Activated T-cell treated with anti-CD3 and anti-CD28 coated beads for 48 hours (primary cell): ENCODE measurements around the gene PRDM13.
"Not testable (repeated sequence)": the region's sequence is repeated elsewhere in the genome, so short reads cannot be mapped to it uniquely, and the experiment has no call there.

Experiments used
- DNase-seq: peaks from one replicate; pipeline ENCODE4 v3.0.0-alpha.2; 2020; ENCODE audit warnings: low read depth

Gene PRDM13

DNA sequence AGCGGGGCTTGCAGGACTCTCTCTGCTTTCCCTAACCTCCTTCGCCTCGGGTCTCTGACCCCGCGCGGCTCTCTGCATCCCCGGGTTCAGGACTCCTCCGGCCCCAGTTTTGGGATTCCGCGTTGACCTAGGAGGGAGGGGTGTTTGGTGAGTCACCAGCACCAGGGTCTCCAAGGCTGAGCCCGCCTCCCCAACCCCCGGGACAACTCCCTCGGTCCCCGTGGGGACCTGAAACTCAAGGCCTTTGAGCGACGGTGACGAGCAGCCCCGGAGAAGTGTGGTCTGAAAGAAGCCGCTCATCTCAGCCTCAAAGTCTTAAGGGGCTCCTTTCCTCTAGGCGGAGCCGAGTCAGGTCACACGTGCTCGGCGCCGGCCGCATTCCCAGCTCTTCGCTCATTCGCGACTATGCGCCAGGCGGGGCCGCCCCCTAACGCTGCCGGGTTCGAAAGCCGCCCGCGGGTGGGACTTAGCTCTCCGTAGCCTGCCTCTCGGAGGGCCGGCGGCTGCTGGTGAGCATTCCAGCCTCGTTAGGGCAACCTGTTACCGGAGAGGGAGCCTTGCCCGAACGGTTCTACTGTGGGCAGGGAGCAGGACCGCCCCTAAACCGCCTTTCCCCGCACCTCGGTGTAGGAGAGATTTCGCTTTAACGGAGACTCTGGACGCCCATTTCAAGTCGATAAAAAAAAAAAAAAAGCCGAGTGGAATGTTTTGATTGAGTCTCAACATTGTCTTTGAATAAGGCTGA lies 3.0 kb upstream of the PRDM13 start:
- no peak for DNase-seq

DNA sequence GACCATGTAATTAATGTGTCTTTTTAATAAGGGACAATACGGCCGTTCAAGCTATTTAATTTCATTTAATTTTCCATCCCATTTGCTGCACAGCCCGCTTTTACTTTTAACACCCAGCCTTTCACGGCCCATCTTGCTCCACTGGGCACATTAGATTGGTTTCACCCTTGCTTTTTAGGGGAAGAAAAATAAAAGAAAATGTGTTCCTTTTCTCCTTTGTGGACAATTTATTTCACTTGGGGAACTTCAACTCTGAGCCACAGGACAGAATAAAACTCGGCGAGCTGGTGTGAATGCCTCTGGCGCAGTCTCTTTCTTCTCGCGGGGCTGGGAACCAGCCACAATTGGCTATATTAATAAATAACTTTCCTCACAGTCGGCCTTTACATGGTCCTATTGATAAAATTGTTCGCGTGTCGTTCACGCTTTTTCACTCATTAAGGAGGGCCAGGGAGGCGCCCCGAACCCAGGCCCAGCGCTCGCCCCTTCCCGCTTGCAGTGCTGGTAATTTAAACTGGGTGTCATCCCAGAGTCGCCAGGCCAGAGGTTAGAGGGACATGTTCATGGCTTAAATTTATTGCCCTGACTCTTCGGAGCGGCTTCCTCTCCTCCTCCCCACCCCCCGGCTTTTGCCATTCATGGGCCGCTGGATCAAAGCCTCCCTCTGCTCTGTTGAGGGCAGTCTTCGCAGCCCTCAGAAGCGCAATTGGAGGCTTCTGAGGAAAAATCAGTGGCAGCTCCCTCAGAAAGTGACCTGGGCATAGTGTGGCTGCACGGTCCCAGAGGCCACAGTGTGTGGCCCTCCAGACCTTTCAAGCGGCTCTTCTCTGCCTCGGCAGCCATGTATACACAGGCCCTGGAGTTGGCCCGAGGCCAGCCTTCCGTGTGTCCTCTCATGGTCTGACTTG lies 2.2 kb upstream of the PRDM13 start:
- DNase-seq: no peak

DNA sequence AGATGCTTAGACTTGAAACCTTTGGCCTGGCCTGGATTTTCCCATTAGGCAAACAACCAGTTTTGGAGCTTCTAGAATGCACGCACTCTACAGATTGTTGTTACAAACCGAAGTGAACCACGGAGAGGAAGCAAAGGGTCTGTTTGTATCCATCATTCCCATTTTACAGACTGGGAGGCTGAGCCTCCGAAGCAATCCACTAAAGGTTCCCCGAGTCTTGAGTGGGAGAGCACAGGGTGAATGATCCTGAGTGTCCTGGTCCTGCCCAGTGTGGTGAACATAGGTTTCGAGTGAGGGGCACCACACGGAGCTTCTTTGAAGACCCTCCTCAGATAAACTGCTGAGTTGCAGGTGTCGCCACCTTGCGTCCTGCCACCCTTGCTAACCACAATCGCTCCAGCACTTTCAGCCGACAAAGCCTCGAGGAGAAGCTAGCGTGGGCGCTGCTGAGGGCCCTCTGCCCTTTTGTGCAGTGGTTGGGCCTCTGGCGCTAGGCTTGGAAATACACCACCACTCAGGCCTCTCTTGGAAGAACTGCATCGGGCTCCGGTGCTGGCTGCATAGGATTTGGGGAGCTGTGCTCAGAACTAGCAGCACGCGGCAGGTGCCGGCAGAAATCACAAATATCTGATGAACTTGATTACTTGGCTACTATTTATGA lies 1.4 kb upstream of the PRDM13 start:
- no peak for DNase-seq

DNA sequence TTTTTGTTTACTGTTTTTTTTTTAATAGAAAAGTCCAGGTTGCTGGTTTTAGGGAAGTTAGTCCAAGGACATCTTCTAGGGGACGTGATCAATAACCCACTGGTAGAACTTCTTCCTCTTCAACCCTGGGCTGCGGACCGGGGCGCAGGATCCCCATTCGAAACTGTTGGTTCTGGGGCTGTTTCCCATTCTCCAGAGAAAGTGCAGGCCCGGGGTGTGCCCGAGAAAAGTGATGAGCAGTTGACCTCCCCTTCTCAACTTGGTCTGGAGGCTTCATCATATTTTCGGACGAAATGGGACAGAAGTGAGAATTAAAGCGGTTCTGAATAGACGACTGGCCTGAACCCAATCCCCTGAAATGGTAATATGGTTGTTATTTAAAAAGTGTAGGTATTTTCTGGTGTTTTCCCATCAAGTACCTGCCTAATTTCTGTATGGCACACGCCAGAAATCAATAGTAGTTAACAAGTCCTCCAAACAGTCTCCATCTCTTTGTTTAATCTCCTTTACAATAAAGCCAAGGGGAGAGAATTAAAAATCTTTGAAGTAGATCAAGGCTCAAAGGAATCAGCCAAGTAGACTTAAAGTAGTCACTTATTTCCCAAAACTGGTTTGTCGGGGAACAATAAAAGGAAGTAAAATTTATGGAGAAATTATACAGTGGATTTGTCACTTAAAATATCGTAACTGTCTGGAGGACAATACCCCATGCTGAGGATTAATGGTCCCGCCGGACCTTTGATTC lies 550 bp upstream of the PRDM13 start:
- DNase-seq: no peak

DNA sequence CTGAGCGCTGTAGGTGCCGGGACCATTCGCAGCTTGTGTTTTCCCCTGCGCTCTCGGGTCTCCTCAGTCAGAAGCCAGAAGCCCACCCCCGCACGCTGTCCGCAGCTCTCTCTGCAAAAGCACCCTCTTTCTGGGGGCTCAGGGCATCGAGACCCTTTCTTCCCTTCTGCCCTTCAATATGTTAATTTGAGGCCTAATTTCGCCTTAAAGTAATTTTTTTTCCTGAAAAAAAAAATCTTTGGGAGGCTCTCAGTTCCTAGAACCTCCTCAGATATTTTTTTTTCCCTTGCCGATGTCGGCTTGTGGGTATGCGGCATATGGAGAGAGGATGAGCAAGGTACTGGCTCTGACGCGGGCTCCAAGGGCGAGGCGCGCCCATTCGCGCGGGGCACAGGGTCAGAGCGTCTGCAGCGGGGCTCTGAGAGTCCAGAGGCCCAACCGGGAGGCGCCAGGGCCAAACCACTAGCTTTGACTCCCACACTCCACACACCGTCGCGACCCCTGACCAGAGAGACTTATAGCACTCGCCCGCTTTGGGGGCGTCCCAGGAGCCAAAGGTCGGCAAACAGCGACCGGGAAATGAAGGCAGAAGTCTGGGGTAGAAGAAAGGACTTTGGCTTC lies 893 bp downstream of the PRDM13 start:
- DNase-seq: no peak

DNA sequence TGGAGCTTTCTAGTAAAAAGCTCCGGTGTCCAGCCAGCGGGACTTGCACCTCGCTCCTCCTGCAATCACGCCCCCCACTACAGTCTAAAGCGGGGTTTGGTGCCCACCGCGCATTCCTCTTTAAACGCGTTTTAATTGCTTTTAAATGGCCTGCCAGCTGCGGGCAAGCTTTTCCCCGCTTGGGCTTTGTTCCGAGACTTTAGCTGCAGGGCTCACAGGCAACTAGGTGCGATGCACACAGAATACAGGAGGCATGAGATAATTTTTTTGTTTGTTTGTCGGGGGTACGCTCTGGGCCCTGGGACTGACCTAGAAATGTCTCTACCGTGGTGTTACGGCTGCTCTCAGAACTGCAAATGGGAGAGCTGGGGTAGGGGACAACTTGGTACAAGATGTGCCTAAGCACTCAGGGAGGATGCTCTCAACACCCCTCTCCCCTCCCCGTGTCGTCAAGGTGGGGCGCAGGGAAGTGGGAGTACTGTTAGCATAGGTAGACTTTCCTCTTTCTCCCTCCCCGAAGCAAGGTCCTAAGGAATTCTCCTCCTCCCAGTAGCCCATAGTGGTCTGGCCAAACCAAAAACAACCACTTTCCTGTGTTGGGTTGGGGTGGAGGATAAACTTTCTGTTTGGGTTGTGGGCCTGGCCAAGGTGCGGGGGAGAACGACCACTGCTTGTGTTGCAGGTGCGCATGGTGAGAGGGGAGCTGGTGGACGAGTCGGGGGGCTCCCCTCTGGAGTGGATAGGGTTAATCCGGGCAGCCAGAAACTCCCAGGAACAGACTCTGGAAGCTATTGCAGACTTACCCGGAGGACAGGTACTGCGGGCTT lies 1.6 kb downstream of the PRDM13 start:
- DNase-seq: no peak

DNA sequence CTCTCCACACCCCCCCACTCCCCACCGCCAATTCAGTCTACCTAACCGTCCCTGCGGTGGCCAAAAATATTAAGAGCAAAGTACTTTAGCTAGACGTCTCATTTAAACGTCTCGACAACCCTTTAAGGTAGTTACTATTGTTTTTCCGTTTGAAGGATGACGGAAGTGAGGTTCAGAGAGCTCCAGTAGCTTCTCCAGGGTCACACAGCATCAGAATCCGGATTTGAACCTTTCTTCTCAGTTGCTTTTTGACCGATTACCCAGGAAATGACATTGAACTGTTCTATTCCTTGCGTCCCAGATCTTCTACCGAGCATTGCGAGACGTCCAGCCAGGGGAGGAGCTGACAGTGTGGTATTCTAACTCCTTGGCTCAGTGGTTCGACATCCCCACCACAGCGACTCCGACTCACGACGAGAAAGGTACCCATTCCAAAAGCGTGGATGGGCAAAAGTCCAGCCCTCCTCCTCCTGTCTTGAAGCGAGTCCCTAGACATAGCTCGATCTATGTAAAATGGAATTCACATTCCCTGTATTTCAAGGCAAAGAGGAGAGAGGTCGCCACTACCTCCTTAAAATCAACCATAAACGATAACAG lies 2.4 kb downstream of the PRDM13 start:
- no peak for DNase-seq

DNA sequence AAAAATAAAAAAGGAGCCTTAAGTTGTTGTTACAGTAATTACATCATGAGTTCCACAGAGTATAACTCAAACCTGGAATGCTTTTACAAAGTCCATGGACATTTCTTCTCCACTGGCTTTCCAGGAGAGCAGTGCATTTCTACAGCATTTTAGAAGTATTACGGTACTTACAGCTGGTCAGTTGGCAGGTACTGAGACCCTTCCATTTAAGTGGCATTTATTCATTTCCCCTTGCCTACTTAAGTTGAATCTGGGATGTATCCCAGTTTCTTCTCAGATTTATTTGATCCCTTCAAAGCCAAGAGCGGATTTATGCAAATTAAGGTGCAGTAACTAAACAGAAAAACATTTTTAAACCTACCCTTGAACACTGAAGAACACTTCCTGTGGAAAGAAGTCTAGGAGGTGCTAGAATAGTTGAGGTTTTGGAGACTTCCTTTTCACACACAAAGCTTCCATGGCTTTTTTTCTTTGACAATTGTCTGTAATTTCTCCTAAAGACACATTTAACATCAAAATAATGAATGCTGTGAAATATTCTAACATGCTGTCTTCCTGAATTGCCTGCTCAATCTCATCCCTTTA lies 3.4 kb downstream of the PRDM13 start:
- DNase-seq: no peak

DNA sequence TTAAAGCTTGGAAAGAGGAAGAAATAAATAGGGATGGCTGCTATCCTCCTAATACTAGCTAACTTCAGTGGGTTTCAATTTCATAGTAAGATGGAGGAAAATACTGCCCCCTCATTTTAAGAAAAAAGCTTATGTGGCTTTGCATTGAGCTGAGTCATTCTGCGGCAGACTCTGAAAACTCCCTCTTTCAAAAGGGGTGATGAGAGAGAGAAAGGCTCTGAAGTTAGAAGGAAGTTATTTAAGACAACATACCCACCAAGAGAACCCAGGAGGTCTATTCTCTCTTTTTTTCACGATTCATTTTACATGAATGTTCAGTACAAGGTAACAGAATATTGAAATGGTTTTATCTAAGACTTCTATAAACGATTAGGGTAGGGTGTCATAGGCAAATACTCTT lies 4.5 kb downstream of the PRDM13 start:
- no peak for DNase-seq

DNA sequence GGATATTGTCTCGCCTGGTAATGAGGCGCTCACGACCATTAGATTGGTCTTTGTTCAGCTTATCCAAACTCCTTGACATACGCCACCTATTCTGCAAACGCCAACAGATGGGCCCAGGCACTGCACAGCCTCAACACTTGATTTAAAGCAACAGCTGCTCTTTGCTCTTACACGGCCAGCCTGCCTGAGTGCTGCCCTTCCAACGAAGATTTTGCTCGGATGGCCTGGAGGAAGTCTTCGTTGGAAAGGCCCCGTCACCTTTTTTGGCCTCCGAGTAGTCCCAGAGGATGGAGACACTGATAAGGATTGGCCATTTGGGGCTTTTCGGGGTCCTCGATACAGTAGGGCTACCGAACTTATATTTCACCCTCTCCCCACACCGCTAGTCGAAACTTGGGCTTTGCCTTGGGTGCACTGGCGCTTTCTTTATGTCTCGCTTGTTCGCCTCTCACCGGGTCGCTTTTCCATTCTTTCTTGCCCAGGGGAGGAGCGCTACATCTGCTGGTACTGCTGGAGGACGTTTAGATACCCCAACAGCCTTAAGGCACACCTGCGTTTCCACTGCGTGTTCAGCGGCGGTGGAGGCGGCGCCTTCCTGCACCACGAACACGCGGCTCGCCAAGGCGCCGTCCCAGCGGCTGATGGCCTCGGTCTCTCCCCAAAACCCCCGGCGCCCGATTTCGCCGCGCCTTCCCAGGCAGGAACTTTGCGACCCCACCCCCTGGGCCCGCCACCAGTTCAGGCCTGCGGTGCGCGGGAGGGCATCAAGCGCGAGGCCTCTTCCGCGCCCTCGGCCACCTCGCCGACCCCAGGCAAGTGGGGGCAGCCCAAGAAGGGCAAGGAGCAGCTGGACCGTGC lies 6.1 kb downstream of the PRDM13 start:
- DNase-seq: no peak

DNA sequence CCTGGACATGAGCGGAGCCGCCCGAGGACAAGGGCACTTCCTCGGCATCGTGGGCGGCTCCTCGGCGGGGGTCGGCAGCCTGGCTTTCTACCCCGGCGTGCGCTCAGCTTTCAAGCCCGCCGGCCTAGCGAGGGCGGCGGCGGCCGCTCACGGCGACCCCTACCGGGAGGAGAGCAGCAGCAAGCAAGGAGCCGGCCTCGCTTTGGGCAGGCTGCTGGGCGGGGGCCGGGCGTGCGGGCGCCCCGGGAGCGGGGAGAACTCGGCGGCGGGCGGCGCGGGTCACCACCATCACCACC lies 6.7 kb downstream of the PRDM13 start:
- DNase-seq: no peak

DNA sequence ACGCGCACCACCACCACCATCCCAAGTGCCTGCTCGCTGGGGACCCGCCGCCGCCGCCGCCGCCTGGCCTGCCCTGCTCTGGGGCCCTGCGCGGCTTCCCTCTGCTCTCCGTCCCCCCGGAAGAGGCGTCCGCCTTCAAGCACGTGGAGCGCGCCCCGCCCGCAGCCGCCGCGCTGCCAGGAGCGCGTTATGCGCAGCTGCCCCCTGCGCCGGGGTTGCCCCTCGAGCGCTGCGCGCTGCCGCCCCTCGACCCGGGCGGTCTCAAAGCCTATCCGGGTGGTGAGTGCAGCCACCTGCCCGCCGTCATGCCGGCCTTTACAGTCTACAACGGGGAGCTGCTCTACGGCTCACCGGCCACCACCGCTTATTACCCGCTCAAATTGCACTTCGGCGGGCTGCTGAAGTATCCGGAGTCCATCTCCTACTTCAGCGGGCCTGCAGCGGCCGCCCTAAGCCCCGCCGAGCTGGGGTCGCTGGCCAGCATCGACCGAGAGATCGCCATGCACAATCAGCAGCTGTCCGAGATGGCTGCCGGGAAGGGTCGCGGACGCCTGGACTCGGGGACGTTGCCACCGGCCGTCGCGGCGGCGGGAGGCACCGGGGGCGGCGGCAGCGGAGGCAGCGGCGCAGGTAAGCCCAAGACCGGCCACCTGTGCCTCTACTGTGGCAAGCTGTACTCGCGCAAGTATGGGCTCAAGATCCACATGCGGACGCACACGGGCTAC lies 7.2 kb downstream of the PRDM13 start:
- no peak for DNase-seq

DNA sequence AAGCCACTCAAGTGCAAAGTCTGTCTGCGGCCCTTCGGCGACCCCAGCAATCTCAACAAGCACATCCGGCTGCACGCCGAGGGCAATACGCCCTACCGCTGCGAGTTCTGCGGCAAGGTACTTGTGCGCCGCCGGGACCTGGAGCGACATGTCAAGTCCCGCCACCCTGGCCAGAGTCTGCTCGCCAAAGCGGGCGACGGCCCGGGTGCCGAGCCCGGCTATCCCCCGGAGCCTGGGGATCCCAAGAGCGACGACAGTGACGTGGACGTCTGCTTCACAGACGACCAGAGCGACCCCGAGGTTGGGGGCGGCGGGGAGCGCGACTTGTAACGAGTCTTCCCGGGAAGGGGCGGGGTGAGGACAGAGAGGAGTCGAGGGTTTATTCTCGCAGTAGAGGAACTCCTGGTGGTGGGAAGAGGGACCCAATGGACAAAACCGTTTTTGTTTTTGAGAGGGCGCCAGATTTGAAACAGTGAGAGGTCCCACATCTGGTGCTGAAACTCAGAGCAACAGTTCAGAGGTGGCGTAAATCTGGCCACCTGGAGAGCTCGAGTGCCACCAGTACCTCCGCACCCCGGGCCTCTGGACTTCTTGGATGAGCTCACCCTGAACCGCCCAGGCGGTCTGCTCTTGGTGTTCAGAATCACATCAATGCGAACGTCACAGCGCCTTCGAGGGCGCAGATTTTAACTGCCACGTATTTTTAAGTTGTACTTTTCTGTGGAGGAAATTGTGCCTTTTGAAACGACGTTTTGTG lies 8.0 kb downstream of the PRDM13 start:
- no peak for DNase-seq

DNA sequence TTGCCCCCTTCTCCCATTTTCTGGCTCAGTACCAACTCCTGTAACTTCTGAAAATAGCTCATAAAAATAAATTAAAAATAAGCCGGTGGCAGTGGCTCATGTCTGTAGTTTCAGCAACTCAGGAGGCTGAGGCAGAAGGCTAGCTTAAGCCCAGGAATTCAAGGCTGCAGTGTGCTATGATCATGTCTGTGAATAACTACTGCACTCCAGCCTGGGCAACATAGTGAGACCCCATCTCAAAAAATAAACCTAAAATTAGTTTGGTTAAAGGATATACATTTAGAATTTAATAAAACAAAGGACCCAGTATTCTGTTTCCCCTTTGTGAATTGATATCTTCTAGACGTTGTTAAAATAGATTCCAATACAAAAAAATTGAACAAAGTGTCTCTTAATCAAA lies 10.5 kb downstream of the PRDM13 start:
- DNase-seq: no peak

DNA sequence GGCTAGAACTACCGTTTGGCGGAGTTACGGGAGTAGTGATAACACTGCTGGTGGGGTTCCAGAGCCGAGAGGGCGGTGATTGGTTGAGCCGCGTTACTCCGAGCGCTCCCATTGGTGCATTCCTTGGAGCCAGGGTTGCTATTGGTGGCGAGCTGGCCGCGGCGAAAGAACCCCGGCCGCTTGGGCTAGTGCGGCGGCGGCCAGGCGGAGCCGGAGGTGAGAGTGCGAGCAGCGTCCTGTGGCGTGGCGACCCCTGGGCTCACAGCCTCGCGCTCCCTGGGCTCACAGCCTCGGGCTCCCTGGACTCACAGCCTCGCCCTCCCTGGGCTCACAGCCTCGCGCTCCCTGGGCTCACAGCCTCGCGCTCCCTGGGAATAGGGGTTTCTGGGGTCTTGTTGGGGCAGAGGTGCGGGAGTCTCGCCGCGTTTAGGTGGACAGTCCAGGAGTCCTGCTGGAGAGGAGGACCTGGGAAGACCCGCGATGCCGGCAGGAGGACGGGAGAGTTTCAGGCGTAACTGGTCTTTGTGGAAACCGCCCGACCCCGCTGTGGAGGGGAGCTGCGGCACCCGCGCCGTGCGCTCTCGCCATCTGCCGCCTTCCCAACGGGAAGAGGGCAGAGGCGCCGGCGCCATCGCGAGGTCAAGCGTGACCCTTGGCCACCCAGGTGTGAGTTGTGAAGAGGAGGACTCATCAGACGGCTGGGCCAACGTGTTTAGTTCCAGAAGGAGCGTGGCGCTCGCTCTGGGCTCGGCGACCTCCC lies 12.2 kb downstream of the PRDM13 start:
- no peak for DNase-seq

DNA sequence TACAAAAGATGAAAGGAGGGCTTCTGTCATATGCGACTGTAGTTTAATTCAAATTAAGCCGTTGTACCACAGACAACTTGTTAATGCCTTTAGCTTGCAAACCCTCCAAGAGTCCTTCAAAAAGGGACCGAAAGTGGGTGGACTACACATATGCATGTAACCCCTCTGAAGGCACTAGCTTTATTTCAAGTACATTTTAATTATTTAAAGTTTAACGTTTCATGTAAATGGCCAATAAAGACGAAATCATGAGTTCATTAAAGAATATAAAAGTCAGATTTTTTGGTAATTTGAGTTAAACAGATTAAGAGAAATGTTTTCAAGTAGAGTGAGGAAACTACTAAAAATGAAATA lies 12.8 kb downstream of the PRDM13 start:
- no peak for DNase-seq

DNA sequence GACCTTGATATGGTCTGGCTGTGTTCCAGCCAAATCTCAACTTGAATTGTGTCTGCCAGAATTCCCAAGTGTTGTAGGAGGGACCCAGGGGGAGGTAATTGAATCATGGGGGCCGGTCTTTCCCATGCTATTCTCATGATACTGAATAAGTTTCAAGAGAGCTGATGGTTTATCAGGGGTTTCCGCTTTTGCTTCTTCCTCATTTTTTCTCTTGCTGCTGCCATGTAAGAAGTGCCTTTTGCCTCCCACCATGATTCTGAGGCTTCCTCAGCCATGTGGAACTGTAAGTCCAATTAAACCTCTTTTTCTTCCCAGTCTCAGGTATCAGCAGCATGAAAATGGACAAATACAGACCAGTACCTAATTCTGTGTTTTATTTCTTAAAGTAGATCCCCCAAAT lies 15.4 kb downstream of the PRDM13 start:
- not testable (repeated sequence) for DNase-seq
